PC-3 (cell line): ENCODE data around the gene ZNF76. TPM values are rescaled to one million over a fixed set of nuclear protein-coding genes. Genes with fewer than 3 reads are reported as not detected.

Experiments
- ATAC-seq: fragments of 200-7000 bp; cut with Tn5 transposase; 2 replicates; pipeline ENCODE4 v1.9.1; 2020; ENCODE audit warnings: mild to moderate bottlenecking, moderate library complexity
- BruUV-seq: library from RNA; stranded (reverse); fragments of 400-500 nt; replicated peaks from 2 replicates; lab custom pipeline; 2021; lab: Mats Ljungman, UMichigan
- CTCF ChIA-PET: fragments of 300-600 bp; sonication (Branson Sonifier 250); formaldehyde crosslinking; loops from one replicate; lab custom pipeline; 2022; ENCODE audit warnings: antibody characterized with exemption; lab: Charles Lee
- POLR2A ChIA-PET: fragments of 300-600 bp; sonication (Branson Sonifier 250); formaldehyde crosslinking; loops from one replicate; lab custom pipeline; 2022; ENCODE audit warnings: antibody characterized with exemption; ENCODE audit not compliant: unreplicated experiment; lab: Charles Lee
- DNase-seq: peaks from one replicate; pipeline ENCODE4 v3.0.0-alpha.2; 2015
- H2AFZ ChIP-seq: fragments of 300-600 bp; sonication (generic); 2 replicates; pipeline ENCODE4 v1.6.0; 2016; ENCODE audit warnings: antibody characterized with exemption, low read length
- H3F3A ChIP-seq: fragments of 300-600 bp; sonication (generic); one replicate; pipeline ENCODE4 v1.6.0; 2017; ENCODE audit warnings: antibody characterized with exemption, low read length, control low read depth, mild to moderate bottlenecking; ENCODE audit not compliant: unreplicated experiment
- H3K27ac ChIP-seq: fragments of 300-600 bp; sonication (generic); 2 replicates; pipeline ENCODE4 v1.5.1; 2016; ENCODE audit warnings: mild to moderate bottlenecking, low read length
- H3K27me3 ChIP-seq: fragments of 300-600 bp; sonication (generic); 2 replicates; pipeline ENCODE4 v1.6.1; 2016; ENCODE audit warnings: low read length, mixed read lengths
- H3K36me3 ChIP-seq: fragments of 300-600 bp; sonication (generic); 2 replicates; pipeline ENCODE4 v1.6.1; 2016; ENCODE audit warnings: low read depth, mixed run types, low read length, mixed read lengths
- H3K4me1 ChIP-seq: fragments of 300-600 bp; sonication (generic); 2 replicates; pipeline ENCODE4 v1.5.1; 2016; ENCODE audit warnings: low read length; ENCODE audit not compliant: insufficient read depth
- H3K4me2 ChIP-seq: fragments of 300-600 bp; sonication (generic); 2 replicates; pipeline ENCODE4 v1.6.0; 2016; ENCODE audit warnings: low read length
- H3K4me3 ChIP-seq: fragments of 300-600 bp; sonication (generic); 2 replicates; pipeline ENCODE4 v1.5.1; 2016; ENCODE audit warnings: mild to moderate bottlenecking, low read length, mixed read lengths
- H3K79me2 ChIP-seq: fragments of 300-600 bp; sonication (generic); 2 replicates; pipeline ENCODE4 v1.6.1; 2017; ENCODE audit warnings: low read length, mixed read lengths
- H3K9ac ChIP-seq: fragments of 300-600 bp; sonication (generic); 2 replicates; pipeline ENCODE4 v1.6.0; 2016; ENCODE audit warnings: mild to moderate bottlenecking, low read length
- H3K9me2 ChIP-seq: fragments of 300-600 bp; sonication (generic); replicated peaks from 2 replicates; pipeline ENCODE4 v1.6.1; 2016; ENCODE audit warnings: mixed run types, low read length, mixed read lengths
- H3K9me3 ChIP-seq: fragments of 300-600 bp; sonication (generic); 2 replicates; pipeline ENCODE4 v1.6.1; 2016; ENCODE audit warnings: low read length, mixed read lengths
- H4K20me1 ChIP-seq: fragments of 300-600 bp; sonication (generic); 2 replicates; pipeline ENCODE4 v1.6.1; 2016; ENCODE audit warnings: low read length, mixed read lengths
- EZH2 ChIP-seq: fragments of 300-600 bp; sonication (generic); IDR thresholded peaks from one replicate; pipeline ENCODE4 v1.6.1; 2017; ENCODE audit warnings: antibody characterized with exemption, mild to moderate bottlenecking, low read length; ENCODE audit not compliant: unreplicated experiment
- EZH2phosphoT487 ChIP-seq: fragments of 300-600 bp; sonication (generic); IDR thresholded peaks from 2 replicates; pipeline ENCODE4 v1.6.1; 2018; ENCODE audit warnings: mild to moderate bottlenecking, antibody characterized with exemption, low read length, borderline replicate concordance
- intact Hi-C: fragments of 100-400 bp; cut with micrococcal nuclease; formaldehyde crosslinking; loops from 2 replicates; pipeline ENCODE4 v1.9.0; 2023
- total RNA-seq: library from RNA; depleted of rRNA; stranded (reverse); fragments of >200 nt; gene quantifications from 2 replicates; pipeline ENCODE4 v1.2.3, GENCODE V29; 2014
- TF ChIP-seq, protein P1 (sequence below): fragments of 300-600 bp; sonication (generic); conservative IDR thresholded peaks from 2 replicates; pipeline ENCODE4 v1.5.1; 2017; ENCODE audit warnings: antibody characterized with exemption, low read depth, mild to moderate bottlenecking, low read length

Gene ZNF76
- total RNA-seq, 1 experiment from 2014 or later: 20.8 TPM

GRCh38 chr6:35296931-35297600 is 37.5 kb downstream of the ZNF76 start:
- peaks cover 19% of the 10 kb centered on the region for H3K79me2 ChIP-seq
- intact Hi-C loops: loop anchor here (1.0 kb wide), 3 partner anchors 30 to 171 kb away; partner anchors contain the start of gene RPL10A
- TF ChIP-seq EZH2phosphoT487: no peak
- no peak for TF ChIP-seq EZH2
- TF ChIP-seq, protein P1, sequence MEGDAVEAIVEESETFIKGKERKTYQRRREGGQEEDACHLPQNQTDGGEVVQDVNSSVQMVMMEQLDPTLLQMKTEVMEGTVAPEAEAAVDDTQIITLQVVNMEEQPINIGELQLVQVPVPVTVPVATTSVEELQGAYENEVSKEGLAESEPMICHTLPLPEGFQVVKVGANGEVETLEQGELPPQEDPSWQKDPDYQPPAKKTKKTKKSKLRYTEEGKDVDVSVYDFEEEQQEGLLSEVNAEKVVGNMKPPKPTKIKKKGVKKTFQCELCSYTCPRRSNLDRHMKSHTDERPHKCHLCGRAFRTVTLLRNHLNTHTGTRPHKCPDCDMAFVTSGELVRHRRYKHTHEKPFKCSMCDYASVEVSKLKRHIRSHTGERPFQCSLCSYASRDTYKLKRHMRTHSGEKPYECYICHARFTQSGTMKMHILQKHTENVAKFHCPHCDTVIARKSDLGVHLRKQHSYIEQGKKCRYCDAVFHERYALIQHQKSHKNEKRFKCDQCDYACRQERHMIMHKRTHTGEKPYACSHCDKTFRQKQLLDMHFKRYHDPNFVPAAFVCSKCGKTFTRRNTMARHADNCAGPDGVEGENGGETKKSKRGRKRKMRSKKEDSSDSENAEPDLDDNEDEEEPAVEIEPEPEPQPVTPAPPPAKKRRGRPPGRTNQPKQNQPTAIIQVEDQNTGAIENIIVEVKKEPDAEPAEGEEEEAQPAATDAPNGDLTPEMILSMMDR: no peak
- H3K4me1 ChIP-seq: peaks cover 19% of the 10 kb centered on the region
- ATAC-seq (no peak), DNase-seq (no peak)
- H3K4me3 ChIP-seq: peak overlapping the region; percentile 67; the same call in 1 of the 2 replicates
- BruUV-seq: no TSS peak
- H3K36me3 ChIP-seq: no peaks in the 10 kb centered on the region; the same call in 1 of the 2 replicates
- H3K4me2 ChIP-seq: peak overlapping the region; percentile 94
- ChIA-PET POLR2A (interaction anchor here (0.6 kb wide), 1 partner anchor 233 kb away, joined by 3 read pairs; no protein-coding TSS in a partner anchor), CTCF (interaction anchor here (1.4 kb wide), 1 partner anchor 31 kb away, joined by 4 read pairs; no protein-coding TSS in a partner anchor)
- no peaks in the 10 kb centered on the region for H3K9me2 ChIP-seq
- H2AFZ ChIP-seq: peak overlapping the region; percentile 43; the same call in 1 of the 2 replicates
- H4K20me1 ChIP-seq: no peaks in the 10 kb centered on the region
- no peaks in the 10 kb centered on the region for H3K27me3 ChIP-seq
- H3K9ac ChIP-seq: peak overlapping the region; percentile 16; the same call in 1 of the 2 replicates
- no peaks in the 10 kb centered on the region for H3K9me3 ChIP-seq
- H3F3A ChIP-seq: no peaks in the 10 kb centered on the region
- H3K27ac ChIP-seq: no peak overlapping the region

DNA sequence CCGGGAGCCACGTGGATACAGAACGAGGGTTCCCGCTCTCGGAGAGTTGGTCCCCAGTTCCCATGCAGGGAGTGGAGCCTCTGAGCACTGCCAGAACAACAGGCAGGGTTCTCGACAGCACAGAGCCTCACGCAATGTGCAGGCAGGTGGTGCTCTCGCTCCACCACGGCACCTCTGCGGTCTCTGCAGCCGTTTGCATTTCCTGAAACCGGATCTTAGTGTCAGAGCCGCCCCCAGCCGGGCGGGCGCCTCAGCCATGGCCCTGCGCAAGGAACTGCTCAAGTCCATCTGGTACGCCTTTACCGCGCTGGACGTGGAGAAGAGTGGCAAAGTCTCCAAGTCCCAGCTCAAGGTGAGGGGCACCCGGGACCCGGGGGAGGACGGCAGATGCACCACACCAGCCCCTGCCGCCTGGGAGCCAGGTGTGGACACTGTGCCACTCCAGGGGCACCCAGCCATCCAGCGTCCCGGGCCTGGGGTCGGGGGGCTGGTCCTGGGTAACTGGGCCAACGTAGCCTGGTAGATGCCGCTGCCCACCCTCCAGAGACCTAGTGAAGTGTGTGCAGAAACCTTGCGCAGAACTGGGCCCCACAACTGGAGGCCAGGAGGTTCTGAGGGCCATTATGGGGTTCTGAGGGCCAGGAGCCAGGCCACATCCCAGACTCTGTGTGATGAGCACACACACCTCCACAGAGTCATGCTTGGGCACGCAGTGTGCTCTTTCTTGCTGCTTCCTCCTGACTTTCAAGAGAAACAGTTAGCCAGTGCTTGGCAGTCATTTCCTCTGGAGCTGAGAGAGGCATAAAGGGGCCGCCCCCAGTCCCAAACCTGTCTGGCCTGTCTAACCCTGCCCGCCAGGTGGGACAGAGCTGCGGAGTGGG is 38.3 kb downstream of the ZNF76 start, which contains the start of gene DEF6:
Gene DEF6, plus strand, starts transcription at position 218 of the 881 bp plus-strand sequence. Its CDS starts 39 bp downstream, at position 257.
- ATAC-seq (peak; percentile 95), DNase-seq (peak; percentile 95)
- Histone ChIP-seq H3K79me2 (peaks cover 19% of the 10 kb centered on the region), H3K27me3 (no peaks in the 10 kb centered on the region), H3K4me2 (peak within 1 kb of the TSS; percentile 94), H3K4me1 (peaks cover 27% of the 10 kb centered on the region), H3F3A (no peaks in the 10 kb centered on the region), H3K4me3 (peak within 1 kb of the TSS; percentile 67), H4K20me1 (no peaks in the 10 kb centered on the region), H3K9ac (peak within 1 kb of the TSS; percentile 79), H3K9me3 (no peaks in the 10 kb centered on the region), H3K36me3 (no peaks in the 10 kb centered on the region; the same call in 1 of the 2 replicates), H3K27ac (peak within 1 kb of the TSS; percentile 22; the same call in 1 of the 2 replicates), H2AFZ (peak within 1 kb of the TSS; percentile 75), H3K9me2 (no peaks in the 10 kb centered on the region)
- ChIA-PET POLR2A (no interaction called here), CTCF (interaction anchor here (1.4 kb wide), 1 partner anchor 30 kb away, joined by 4 read pairs; no protein-coding TSS in a partner anchor)
- intact Hi-C loops: loop anchor here (1.0 kb wide), 3 partner anchors 29 to 170 kb away; partner anchors contain the start of gene RPL10A
- BruUV-seq: TSS peak; percentile 41
- TF ChIP-seq EZH2phosphoT487: no peak
- TF ChIP-seq, protein P1: peak; percentile 96
